Measurements from ENCODE around the gene SLC39A11. TPM values are rescaled to one million over a fixed set of nuclear protein-coding genes. Genes with fewer than 3 reads are reported as not detected.
A peak's percentile ranks its signal among the peaks of the same experiment; 100 is the strongest.
"Not testable (repeated sequence)": the region's sequence is repeated elsewhere in the genome, so short reads cannot be mapped to it uniquely, and the experiment has no call there.

The SLC39A11 gene
- total RNA-seq, 1 donor: 15.8 TPM

- no peak overlapping the region for H3K4me3 ChIP-seq (ENCODE audit: low read depth, low read length)
- TF ChIP-seq CTCF (IDR thresholded peaks at IDR 0.05; ENCODE audit: insufficient read depth, low read length): no peak
- peak; percentile 38 for DNase-seq (ENCODE audit: low read depth)
Observed at GRCh38 chr17:73007407-73007806, 85.1 kb downstream of the SLC39A11 start.

- DNase-seq (ENCODE audit: low read depth): no peak
- H3K4me3 ChIP-seq (ENCODE audit: low read depth, low read length): no peak overlapping the region
- TF ChIP-seq CTCF (IDR thresholded peaks at IDR 0.05; ENCODE audit: insufficient read depth, low read length): no peak
Observed at GRCh38 chr17:73005360-73005759, 87.1 kb downstream of the SLC39A11 start.

GRCh38 chr17:73003487-73003886 lies 89.0 kb downstream of the SLC39A11 start:
- no peak for TF ChIP-seq CTCF (IDR thresholded peaks at IDR 0.05; ENCODE audit: insufficient read depth, low read length)
- no peak for DNase-seq (ENCODE audit: low read depth)
- no peak overlapping the region for H3K4me3 ChIP-seq (ENCODE audit: low read depth, low read length)

GRCh38 chr17:73000832-73001231 lies 91.7 kb downstream of the SLC39A11 start:
- H3K4me3 ChIP-seq (ENCODE audit: low read depth, low read length): no peak overlapping the region
- no peak for TF ChIP-seq CTCF (IDR thresholded peaks at IDR 0.05; ENCODE audit: insufficient read depth, low read length)
- DNase-seq (ENCODE audit: low read depth): no peak

- not testable (repeated sequence) for DNase-seq (ENCODE audit: low read depth); H3K4me3 ChIP-seq (ENCODE audit: low read depth, low read length)
Observed at GRCh38 chr17:72999474-72999873, 93.0 kb downstream of the SLC39A11 start.

- H3K4me3 ChIP-seq (ENCODE audit: low read depth, low read length): no peak overlapping the region
- no peak for DNase-seq (ENCODE audit: low read depth)
- no peak for TF ChIP-seq CTCF (IDR thresholded peaks at IDR 0.05; ENCODE audit: insufficient read depth, low read length)
Observed at GRCh38 chr17:72998343-72998742, 94.1 kb downstream of the SLC39A11 start.

- no peak for TF ChIP-seq CTCF (IDR thresholded peaks at IDR 0.05; ENCODE audit: insufficient read depth, low read length)
- DNase-seq (ENCODE audit: low read depth): peak; percentile 25
- no peak overlapping the region for H3K4me3 ChIP-seq (ENCODE audit: low read depth, low read length)
Observed at GRCh38 chr17:72997559-72997958, 94.9 kb downstream of the SLC39A11 start.

Data from fibroblast of the aortic adventitia (primary cell).